PC-9 (cell line): Measurements from ENCODE around the gene FBN1. TPM values are rescaled to one million over a fixed set of nuclear protein-coding genes. Genes with fewer than 3 reads are reported as not detected.

Experiments used
- BruUV-seq: library from RNA; stranded (reverse); fragments of 400-500 nt; replicated peaks from 2 replicates; lab custom pipeline; 2021; lab: Mats Ljungman, UMichigan
- CTCF ChIA-PET: fragments of 300-600 bp; sonication (Branson Sonifier 250); formaldehyde crosslinking; loops from one replicate; lab custom pipeline; 2022; ENCODE audit warnings: antibody characterized with exemption; lab: Charles Lee
- POLR2A ChIA-PET: fragments of 300-600 bp; sonication (Branson Sonifier 250); formaldehyde crosslinking; loops from one replicate; lab custom pipeline; 2022; ENCODE audit warnings: antibody characterized with exemption; ENCODE audit not compliant: unreplicated experiment; lab: Charles Lee
- DNase-seq, 2 experiments: peaks; one replicate each; pipeline versions ENCODE4 v3.0.0 to v3.0.0-alpha.2; 2015 to 2022; ENCODE audit warnings: mixed read lengths in 1 of 2
- H2AFZ ChIP-seq: fragments of 200-600 bp; sonication (generic); 2 replicates; pipeline ENCODE4 v1.8.1; 2017; ENCODE audit warnings: antibody characterized with exemption
- H3F3A ChIP-seq: fragments of 200-600 bp; sonication (generic); 2 replicates; pipeline ENCODE4 v1.8.1; 2017; ENCODE audit warnings: antibody characterized with exemption, mild to moderate bottlenecking, low read depth; ENCODE audit not compliant: insufficient read depth
- H3K27ac ChIP-seq: fragments of 200-600 bp; sonication (generic); 2 replicates; pipeline ENCODE4 v1.6.1; 2016; ENCODE audit warnings: mixed run types
- H3K27me3 ChIP-seq: fragments of 200-600 bp; sonication (generic); 2 replicates; pipeline ENCODE4 v1.6.1; 2016; ENCODE audit warnings: low read depth, mixed run types; ENCODE audit not compliant: insufficient read depth
- H3K36me3 ChIP-seq: fragments of 200-600 bp; sonication (generic); 2 replicates; pipeline ENCODE4 v1.6.1; 2016; ENCODE audit warnings: low read depth, mixed run types
- H3K4me1 ChIP-seq: fragments of 200-600 bp; sonication (generic); replicated peaks from 2 replicates; pipeline ENCODE4 v1.6.1; 2016; ENCODE audit warnings: mixed run types; ENCODE audit not compliant: insufficient read depth
- H3K4me2 ChIP-seq: fragments of 200-600 bp; sonication (generic); 2 replicates; pipeline ENCODE4 v1.6.1; 2017; ENCODE audit warnings: mixed run types
- H3K4me3 ChIP-seq: fragments of 200-600 bp; sonication (generic); 2 replicates; pipeline ENCODE4 v1.6.1; 2016; ENCODE audit warnings: mixed run types
- H3K79me2 ChIP-seq: fragments of 200-600 bp; sonication (generic); 2 replicates; pipeline ENCODE4 v1.6.1; 2017; ENCODE audit warnings: low read depth, mixed run types
- H3K9me2 ChIP-seq: fragments of 200-600 bp; sonication (generic); 2 replicates; pipeline ENCODE4 v1.8.1; 2017; ENCODE audit warnings: mild to moderate bottlenecking; ENCODE audit not compliant: insufficient read depth
- H3K9me3 ChIP-seq: fragments of 200-600 bp; sonication (generic); 2 replicates; pipeline ENCODE4 v1.8.1; 2016; ENCODE audit warnings: low read depth; ENCODE audit not compliant: insufficient read depth
- H4K20me1 ChIP-seq: fragments of 200-600 bp; sonication (generic); 2 replicates; pipeline ENCODE4 v1.8.1; 2017; ENCODE audit not compliant: insufficient read depth
- EZH2 ChIP-seq: fragments of 200-600 bp; sonication (generic); IDR thresholded peaks from 2 replicates; pipeline ENCODE4 v1.8.0; 2017; ENCODE audit warnings: antibody characterized with exemption, low read depth
- intact Hi-C: fragments of 100-400 bp; cut with micrococcal nuclease; formaldehyde crosslinking; loops from one replicate; pipeline ENCODE4 v1.10.0; 2022; ENCODE audit not compliant: unreplicated experiment
- total RNA-seq: library from RNA; stranded (reverse); gene quantifications from 2 replicates; pipeline ENCODE4 v1.2.3, GENCODE V29; 2021
- TF ChIP-seq, protein P1 (sequence below): fragments of 200-600 bp; sonication (generic); conservative IDR thresholded peaks from 2 replicates; pipeline ENCODE4 v1.6.1; 2017; ENCODE audit warnings: mixed run types, antibody characterized with exemption, mild to moderate bottlenecking, moderate library complexity

The FBN1 gene
- total RNA-seq, 1 experiment from 2014 or later = 1.3 TPM

DNA sequence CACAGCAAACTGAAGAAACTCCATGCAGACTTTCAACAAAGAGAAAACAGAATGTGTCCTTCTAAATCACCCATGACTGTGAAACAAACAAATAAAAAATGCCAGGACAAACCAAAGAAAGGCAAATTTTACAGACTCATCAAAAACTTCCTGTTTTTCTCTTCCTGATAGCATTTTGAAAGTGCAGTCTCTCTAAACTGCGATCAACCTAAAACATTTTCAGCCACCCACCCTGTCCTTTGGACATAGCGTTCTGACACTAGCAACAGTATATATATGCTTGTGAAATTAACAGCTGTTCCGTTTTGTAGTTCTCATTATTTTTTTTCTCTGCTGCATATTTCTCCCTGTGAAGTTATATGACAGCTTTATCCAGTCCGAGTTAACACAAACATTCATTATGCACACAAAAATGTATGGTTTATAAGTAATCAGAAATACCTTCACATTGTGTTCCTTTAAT, 151.7 kb downstream of the FBN1 start:
- POLR2A ChIA-PET = no interaction called here
- no TSS peak for BruUV-seq
- no peak overlapping the region for H3K27ac ChIP-seq

GRCh38 chr15:48493084-48493762, 152.3 kb downstream of the FBN1 start:
- no peaks in the 10 kb centered on the region for H4K20me1 ChIP-seq
- H3K36me3 ChIP-seq = no peaks in the 10 kb centered on the region
- ChIA-PET CTCF (no interaction called here), POLR2A (no interaction called here)
- H3K79me2 ChIP-seq = no peaks in the 10 kb centered on the region
- H3K9me3 ChIP-seq = no peaks in the 10 kb centered on the region
- H3K27me3 ChIP-seq = no peaks in the 10 kb centered on the region
- no peaks in the 10 kb centered on the region for H3K4me1 ChIP-seq
- H3K4me3 ChIP-seq = no peak overlapping the region
- no peak overlapping the region; the same call in 1 of the 2 replicates for H2AFZ ChIP-seq
- DNase-seq = no peak
- H3K4me2 ChIP-seq = no peak overlapping the region
- H3K27ac ChIP-seq = no peak overlapping the region
- no peak for TF ChIP-seq EZH2
- TF ChIP-seq, protein P1, sequence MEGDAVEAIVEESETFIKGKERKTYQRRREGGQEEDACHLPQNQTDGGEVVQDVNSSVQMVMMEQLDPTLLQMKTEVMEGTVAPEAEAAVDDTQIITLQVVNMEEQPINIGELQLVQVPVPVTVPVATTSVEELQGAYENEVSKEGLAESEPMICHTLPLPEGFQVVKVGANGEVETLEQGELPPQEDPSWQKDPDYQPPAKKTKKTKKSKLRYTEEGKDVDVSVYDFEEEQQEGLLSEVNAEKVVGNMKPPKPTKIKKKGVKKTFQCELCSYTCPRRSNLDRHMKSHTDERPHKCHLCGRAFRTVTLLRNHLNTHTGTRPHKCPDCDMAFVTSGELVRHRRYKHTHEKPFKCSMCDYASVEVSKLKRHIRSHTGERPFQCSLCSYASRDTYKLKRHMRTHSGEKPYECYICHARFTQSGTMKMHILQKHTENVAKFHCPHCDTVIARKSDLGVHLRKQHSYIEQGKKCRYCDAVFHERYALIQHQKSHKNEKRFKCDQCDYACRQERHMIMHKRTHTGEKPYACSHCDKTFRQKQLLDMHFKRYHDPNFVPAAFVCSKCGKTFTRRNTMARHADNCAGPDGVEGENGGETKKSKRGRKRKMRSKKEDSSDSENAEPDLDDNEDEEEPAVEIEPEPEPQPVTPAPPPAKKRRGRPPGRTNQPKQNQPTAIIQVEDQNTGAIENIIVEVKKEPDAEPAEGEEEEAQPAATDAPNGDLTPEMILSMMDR = no peak
- H3F3A ChIP-seq = no peaks in the 10 kb centered on the region
- H3K9me2 ChIP-seq = no peaks in the 10 kb centered on the region
- no TSS peak for BruUV-seq
- intact Hi-C loops = no loop called here

More for the DNA sequence above, 151.7 kb downstream of the FBN1 start:
- H3K27me3 ChIP-seq = no peaks in the 10 kb centered on the region
- H3F3A ChIP-seq = no peaks in the 10 kb centered on the region
- intact Hi-C loops = no loop called here
- no peak overlapping the region for H3K4me3 ChIP-seq
- no peaks in the 10 kb centered on the region for H3K9me2 ChIP-seq
- CTCF ChIA-PET = no interaction called here
- H2AFZ ChIP-seq = no peak overlapping the region; the same call in 1 of the 2 replicates
- no peaks in the 10 kb centered on the region for H4K20me1 ChIP-seq
- no peaks in the 10 kb centered on the region for H3K4me1 ChIP-seq
- H3K36me3 ChIP-seq = no peaks in the 10 kb centered on the region
- H3K79me2 ChIP-seq = no peaks in the 10 kb centered on the region
- H3K9me3 ChIP-seq = no peaks in the 10 kb centered on the region
- no peak overlapping the region for H3K4me2 ChIP-seq
- TF ChIP-seq, protein P1 = no peak
- TF ChIP-seq EZH2 = no peak
- DNase-seq = no peak

DNA sequence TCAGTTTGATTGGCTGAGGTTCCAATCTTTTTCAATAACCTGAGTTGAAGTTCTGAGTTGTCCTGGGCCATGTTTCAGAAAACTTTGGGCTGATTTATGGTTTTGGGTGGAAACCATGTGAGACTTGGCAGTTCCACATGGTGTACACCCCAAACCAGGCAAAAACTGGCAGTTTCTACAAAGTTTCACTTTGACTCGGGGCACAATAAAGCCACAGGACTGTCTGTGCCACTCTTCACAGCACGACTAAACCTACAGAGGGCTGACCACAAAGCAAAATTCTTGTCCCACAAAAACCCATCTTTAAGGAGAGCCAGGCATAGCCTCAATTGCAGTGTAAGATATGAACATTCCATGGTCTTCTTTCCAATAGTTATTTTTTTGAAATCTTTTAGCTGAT, 159.3 kb downstream of the FBN1 start:
- POLR2A ChIA-PET = no interaction called here
- intact Hi-C loops = no loop called here
- Histone ChIP-seq H4K20me1 (no peaks in the 10 kb centered on the region), H3K9me2 (peaks cover 1% of the 10 kb centered on the region; the same call in 1 of the 2 replicates), H3K4me1 (no peaks in the 10 kb centered on the region), H3K36me3 (no peaks in the 10 kb centered on the region), H3K9me3 (no peaks in the 10 kb centered on the region), H3K4me3 (no peak overlapping the region), H3K4me2 (no peak overlapping the region), H3F3A (no peaks in the 10 kb centered on the region), H3K79me2 (no peaks in the 10 kb centered on the region), H2AFZ (no peak overlapping the region), H3K27ac (no peak overlapping the region), H3K27me3 (no peaks in the 10 kb centered on the region)
- TF ChIP-seq EZH2 = no peak
- TF ChIP-seq, protein P1 = no peak
- DNase-seq = no peak
- CTCF ChIA-PET = no interaction called here
- no TSS peak for BruUV-seq
